Gastroesophageal sphincter (tissue), 3 donors: ENCODE data around the gene NGRN.

Experiments used
- CTCF ChIP-seq, 4 experiments: fragments of 200-600 bp in 2 of 4; fragments of 450-650 bp in 2 of 4; sonication (generic) in 1 of 4; IDR thresholded peaks; one replicate each; pipeline ENCODE4 v1.5.1; 2017 to 2019; ENCODE audit warnings: antibody characterized with exemption in 4 of 4, mild to moderate bottlenecking in 2 of 4, moderate library complexity in 2 of 4
- EP300 ChIP-seq: sonication (generic); formaldehyde crosslinking; IDR thresholded peaks from one replicate; pipeline ENCODE4 v1.6.1; 2017; ENCODE audit warnings: antibody characterized with exemption, mild to moderate bottlenecking
- POLR2A ChIP-seq, 2 donors: fragments of 450-650 bp; IDR thresholded peaks; one replicate each; pipeline ENCODE4 v1.6.1; 2017; ENCODE audit warnings: antibody characterized with exemption in 2 of 2, mild to moderate bottlenecking in 2 of 2, moderate library complexity in 1 of 2
- POLR2AphosphoS5 ChIP-seq: sonication (generic); formaldehyde crosslinking; IDR thresholded peaks from one replicate; pipeline ENCODE4 v1.6.1; 2017; ENCODE audit warnings: antibody characterized with exemption

GRCh38 chr15:90227816-90228772 lies 37.4 kb upstream of the NGRN start:
- TF ChIP-seq CTCF (IDR thresholded peaks at IDR 0.05): no peak
- no peak for TF ChIP-seq POLR2A (IDR thresholded peaks at IDR 0.05)
- no peak for TF ChIP-seq POLR2AphosphoS5
- TF ChIP-seq EP300: no peak
